WERI-Rb-1 (cell line): ENCODE measurements around the gene AP3B1.

Source experiments
- DNase-seq: peaks from one replicate; pipeline ENCODE4 v3.0.0-alpha.2; 2020
- H3K27ac ChIP-seq: fragments of 250-450 bp; sonication (Bioruptor Pico); 2 replicates; pipeline ENCODE4 v1.5.1; 2020; ENCODE audit warnings: mild to moderate bottlenecking, moderate library complexity
- H3K27me3 ChIP-seq: fragments of 250-450 bp; sonication (Bioruptor Pico); 2 replicates; pipeline ENCODE4 v1.5.1; 2021; ENCODE audit warnings: mild to moderate bottlenecking, low read depth, moderate library complexity; ENCODE audit not compliant: insufficient read depth, severe bottlenecking
- H3K36me3 ChIP-seq: fragments of 250-450 bp; sonication (Bioruptor Pico); 2 replicates; pipeline ENCODE4 v1.5.1; 2020; ENCODE audit warnings: mild to moderate bottlenecking, moderate library complexity
- H3K4me3 ChIP-seq: 2 replicates; pipeline ENCODE4 v1.5.1; 2011; ENCODE audit warnings: low read depth, mild to moderate bottlenecking, control low read depth, low read length
- H3K9me3 ChIP-seq: fragments of 250-450 bp; sonication (Bioruptor Pico); 2 replicates; pipeline ENCODE4 v1.5.1; 2021; ENCODE audit warnings: mild to moderate bottlenecking, moderate library complexity; ENCODE audit not compliant: severe bottlenecking
- TF ChIP-seq, protein P1 (sequence below): IDR thresholded peaks from 2 replicates; pipeline ENCODE4 v1.5.1; 2011; ENCODE audit warnings: low read depth, mild to moderate bottlenecking, control low read depth, inconsistent platforms, low read length

AP3B1 gene

DNA sequence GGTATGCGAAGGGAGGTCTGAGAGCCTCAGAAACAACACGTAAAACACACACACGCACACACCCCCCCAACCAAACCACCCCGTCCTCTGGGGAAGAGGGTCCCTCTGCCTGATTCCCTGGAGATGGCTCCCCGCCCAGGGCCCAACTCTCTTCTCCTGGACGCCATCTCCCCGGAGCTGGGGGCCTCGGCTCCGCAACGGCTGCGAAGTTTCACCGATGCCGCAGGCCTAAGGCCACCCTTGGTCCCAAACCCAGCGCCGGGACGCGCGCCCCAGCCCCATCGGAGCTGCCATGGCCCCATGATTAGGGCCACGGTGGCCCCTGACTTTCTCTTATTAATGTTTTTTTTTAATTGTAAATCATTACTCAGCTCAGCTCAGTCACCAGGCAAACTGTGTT, 337.0 kb downstream of the AP3B1 start:
- Histone ChIP-seq H3K27me3 (no peaks in the 10 kb centered on the region), H3K36me3 (no peaks in the 10 kb centered on the region), H3K4me3 (no peak overlapping the region), H3K9me3 (peaks cover 3% of the 10 kb centered on the region), H3K27ac (no peak overlapping the region)
- no peak for DNase-seq
- TF ChIP-seq, protein P1, sequence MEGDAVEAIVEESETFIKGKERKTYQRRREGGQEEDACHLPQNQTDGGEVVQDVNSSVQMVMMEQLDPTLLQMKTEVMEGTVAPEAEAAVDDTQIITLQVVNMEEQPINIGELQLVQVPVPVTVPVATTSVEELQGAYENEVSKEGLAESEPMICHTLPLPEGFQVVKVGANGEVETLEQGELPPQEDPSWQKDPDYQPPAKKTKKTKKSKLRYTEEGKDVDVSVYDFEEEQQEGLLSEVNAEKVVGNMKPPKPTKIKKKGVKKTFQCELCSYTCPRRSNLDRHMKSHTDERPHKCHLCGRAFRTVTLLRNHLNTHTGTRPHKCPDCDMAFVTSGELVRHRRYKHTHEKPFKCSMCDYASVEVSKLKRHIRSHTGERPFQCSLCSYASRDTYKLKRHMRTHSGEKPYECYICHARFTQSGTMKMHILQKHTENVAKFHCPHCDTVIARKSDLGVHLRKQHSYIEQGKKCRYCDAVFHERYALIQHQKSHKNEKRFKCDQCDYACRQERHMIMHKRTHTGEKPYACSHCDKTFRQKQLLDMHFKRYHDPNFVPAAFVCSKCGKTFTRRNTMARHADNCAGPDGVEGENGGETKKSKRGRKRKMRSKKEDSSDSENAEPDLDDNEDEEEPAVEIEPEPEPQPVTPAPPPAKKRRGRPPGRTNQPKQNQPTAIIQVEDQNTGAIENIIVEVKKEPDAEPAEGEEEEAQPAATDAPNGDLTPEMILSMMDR = no peak

DNA sequence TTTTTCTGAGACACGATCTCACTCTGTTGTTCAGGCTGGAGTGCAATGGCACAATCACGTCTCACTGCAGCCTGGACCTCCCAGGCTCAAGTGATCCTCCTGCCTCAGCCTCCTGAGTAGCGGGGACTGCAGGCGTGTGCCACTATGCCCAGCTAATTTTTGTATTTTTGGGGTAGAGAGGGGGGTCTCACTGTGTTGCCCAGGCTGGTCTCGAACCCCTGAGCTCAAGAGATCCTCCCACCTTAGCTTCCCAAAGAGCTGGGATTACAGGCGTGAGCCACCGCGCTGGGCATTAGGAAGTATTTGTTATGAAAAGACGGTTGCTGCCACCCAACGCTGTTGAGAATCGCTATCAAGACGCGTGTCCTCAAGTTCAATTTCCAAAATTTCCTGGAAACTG, 337.4 kb downstream of the AP3B1 start:
- Histone ChIP-seq H3K4me3 (no peak overlapping the region), H3K27ac (no peak overlapping the region), H3K27me3 (no peaks in the 10 kb centered on the region), H3K9me3 (peaks cover 3% of the 10 kb centered on the region), H3K36me3 (no peaks in the 10 kb centered on the region)
- TF ChIP-seq, protein P1 = no peak
- no peak for DNase-seq

DNA sequence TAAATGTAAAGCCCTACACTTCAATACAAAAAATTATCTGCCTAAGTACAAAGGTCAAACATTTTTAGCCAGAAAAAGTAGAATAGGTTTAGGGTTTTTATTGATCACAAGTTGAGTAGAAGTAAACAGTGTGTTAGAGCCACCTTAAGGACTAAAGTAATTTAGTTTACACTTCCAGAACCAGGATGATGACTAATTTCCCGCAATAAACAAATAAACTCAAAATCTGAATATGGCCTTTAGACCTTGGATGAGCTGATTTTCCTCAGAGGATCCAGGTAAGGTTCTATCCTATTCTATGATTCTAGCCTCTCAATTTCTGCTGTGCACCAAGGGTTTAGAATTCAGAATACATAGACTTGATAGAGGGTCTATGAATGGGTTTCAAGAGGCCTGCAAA, 338.9 kb downstream of the AP3B1 start:
- TF ChIP-seq, protein P1 = no peak
- Histone ChIP-seq H3K27me3 (no peaks in the 10 kb centered on the region), H3K4me3 (no peak overlapping the region), H3K9me3 (peaks cover 3% of the 10 kb centered on the region), H3K36me3 (no peaks in the 10 kb centered on the region), H3K27ac (no peak overlapping the region)
- DNase-seq = no peak

DNA sequence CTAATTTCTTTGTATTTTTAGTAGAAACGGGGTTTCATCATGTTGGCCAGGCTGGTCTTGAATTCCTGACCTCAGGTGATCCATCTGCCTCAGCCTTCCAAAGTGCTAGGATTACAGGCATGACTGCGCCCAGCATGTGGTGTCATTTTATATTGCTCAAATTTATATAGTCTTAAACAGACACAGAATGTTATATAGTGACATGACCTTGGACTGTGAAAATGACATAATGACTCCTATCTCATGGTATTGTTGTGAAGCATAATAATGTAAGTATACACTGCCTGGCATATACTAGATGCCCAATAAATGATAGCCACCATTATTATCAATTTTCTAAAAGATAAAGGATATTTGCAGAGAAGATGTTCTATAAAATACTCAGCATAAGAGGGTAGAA, 341.1 kb downstream of the AP3B1 start:
- Histone ChIP-seq H3K27me3 (no peaks in the 10 kb centered on the region), H3K9me3 (peaks cover 3% of the 10 kb centered on the region), H3K4me3 (no peak overlapping the region), H3K36me3 (no peaks in the 10 kb centered on the region), H3K27ac (no peak overlapping the region)
- TF ChIP-seq, protein P1 = no peak
- DNase-seq = no peak

DNA sequence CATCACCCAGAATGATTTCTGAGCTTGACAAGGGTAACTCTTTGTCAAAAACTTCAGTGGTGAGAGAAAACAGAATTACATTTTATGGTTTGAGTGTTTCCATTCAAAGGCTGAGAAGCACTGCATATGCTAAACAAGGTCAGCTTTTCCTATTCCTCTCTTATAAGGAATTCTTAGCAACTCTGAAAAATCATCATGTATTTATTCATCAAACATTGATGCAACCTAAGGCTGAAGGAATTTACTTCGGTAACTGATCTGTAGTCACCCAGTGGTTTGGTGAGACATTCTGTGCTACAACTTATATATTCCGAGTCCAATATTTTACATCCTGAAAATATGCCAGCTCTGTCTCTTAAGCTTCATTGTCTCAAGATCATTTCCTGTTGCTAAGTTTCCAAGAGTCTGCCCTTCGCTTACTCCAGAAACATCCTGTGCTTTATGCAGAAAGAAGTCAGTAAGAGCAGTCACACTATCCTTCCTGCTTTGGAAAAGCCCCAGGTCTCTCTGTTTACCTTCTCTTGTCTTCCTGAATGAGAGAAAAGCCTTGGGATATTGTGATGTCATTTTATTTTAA, 341.8 kb downstream of the AP3B1 start:
- Histone ChIP-seq H3K27ac (no peak overlapping the region), H3K4me3 (no peak overlapping the region), H3K36me3 (no peaks in the 10 kb centered on the region), H3K9me3 (peaks cover 3% of the 10 kb centered on the region), H3K27me3 (no peaks in the 10 kb centered on the region)
- DNase-seq = no peak
- TF ChIP-seq, protein P1 = no peak
